H1 (cell line): ENCODE data around the gene LPCAT1. TPM values are rescaled to one million over a fixed set of nuclear protein-coding genes. Genes with fewer than 3 reads are reported as not detected.

Experiments used
- CTCF ChIA-PET: fragments of 300-600 bp; sonication (Branson Sonifier 250); formaldehyde crosslinking; loops from one replicate; lab custom pipeline; 2021; ENCODE audit not compliant: partially characterized antibody; lab: Charles Lee
- POLR2A ChIA-PET: fragments of 300-600 bp; sonication (Branson Sonifier 250); formaldehyde crosslinking; loops from one replicate; lab custom pipeline; 2021; ENCODE audit warnings: inconsistent platforms; ENCODE audit not compliant: partially characterized antibody; lab: Charles Lee
- DNase-seq, 2 experiments: peaks; one replicate each; pipeline versions ENCODE4 v3.0.0 to v3.0.0-alpha.2; 2010 to 2022; ENCODE audit warnings: low spot score in 2 of 2, low read depth in 1 of 2, mixed read lengths in 1 of 2
- FAIRE-seq: peaks from 2 replicates; lab custom pipeline; 2011; peaks lifted over from hg19 to GRCh38; lab: Jason Lieb, UNC
- H2AFZ ChIP-seq: 2 replicates; pipeline ENCODE4 v1.8.1; 2012; ENCODE audit warnings: low read length, inconsistent platforms
- H2AK5ac ChIP-seq: 2 replicates; pipeline ENCODE4 v1.6.1; 2013; ENCODE audit warnings: low read depth, low read length
- H2BK120ac ChIP-seq: replicated peaks from 2 replicates; pipeline ENCODE3; 2013; ENCODE audit warnings: low read depth, low read length, inconsistent platforms
- H2BK12ac ChIP-seq: 2 replicates; pipeline ENCODE4 v1.6.1; 2013; ENCODE audit warnings: low read depth, low read length
- H2BK15ac ChIP-seq: 2 replicates; pipeline ENCODE4 v1.6.1; 2013; ENCODE audit warnings: low read length
- H2BK20ac ChIP-seq: 2 replicates; pipeline ENCODE4 v1.6.1; 2013; ENCODE audit warnings: low read length
- H2BK5ac ChIP-seq: 2 replicates; pipeline ENCODE4 v1.6.1; 2013; ENCODE audit warnings: low read depth, low read length
- H3K14ac ChIP-seq: 2 replicates; pipeline ENCODE4 v1.6.1; 2013; ENCODE audit warnings: inconsistent platforms; ENCODE audit not compliant: insufficient read length
- H3K18ac ChIP-seq: 2 replicates; pipeline ENCODE4 v1.6.1; 2013; ENCODE audit warnings: low read length; ENCODE audit errors: extremely low read depth
- H3K23ac ChIP-seq: 2 replicates; pipeline ENCODE4 v1.6.1; 2013; ENCODE audit warnings: inconsistent platforms; ENCODE audit not compliant: insufficient read length
- H3K23me2 ChIP-seq: 2 replicates; pipeline ENCODE4 v1.6.1; 2013; ENCODE audit warnings: low read depth, low read length
- H3K27ac ChIP-seq: 2 replicates; pipeline ENCODE4 v1.6.1; 2011; ENCODE audit warnings: low read depth, low read length, inconsistent platforms
- H3K27me3 ChIP-seq, 4 experiments: replicated peaks in 1 of 4; 1 replicate in 1 of 4; 2 replicates in 3 of 4; pipeline versions ENCODE4 v1.6.1 to v1.8.1; 2011 to 2013; ENCODE audit warnings: low read length in 3 of 4, mild to moderate bottlenecking in 3 of 4, inconsistent platforms in 2 of 4, mixed read lengths in 2 of 4, moderate library complexity in 1 of 4; ENCODE audit not compliant: control insufficient read depth in 3 of 4, insufficient read depth in 3 of 4; ENCODE audit errors: extremely low read depth in 1 of 4
- H3K36me3 ChIP-seq, 4 experiments: 2 replicates each; pipeline versions ENCODE4 v1.6.1 to v1.8.1; 2011 to 2013; ENCODE audit warnings: mild to moderate bottlenecking in 4 of 4, low read length in 3 of 4, moderate library complexity in 2 of 4, control low read depth in 1 of 4, inconsistent platforms in 1 of 4; ENCODE audit not compliant: insufficient read depth in 4 of 4, control insufficient read depth in 2 of 4
- H3K4ac ChIP-seq: replicated peaks from 2 replicates; pipeline ENCODE3; 2013; ENCODE audit warnings: low read length, low read depth, mixed read lengths, inconsistent platforms; ENCODE audit not compliant: insufficient read length
- H3K4me1 ChIP-seq, 4 experiments: replicated peaks in 1 of 4; 1 replicate in 1 of 4; 2 replicates in 3 of 4; pipeline versions ENCODE4 v1.6.1 to v1.8.1; 2011 to 2013; ENCODE audit warnings: low read length in 3 of 4, inconsistent platforms in 2 of 4, mixed read lengths in 1 of 4; ENCODE audit not compliant: insufficient read depth in 4 of 4, control insufficient read depth in 3 of 4
- H3K4me2 ChIP-seq, 2 experiments: 2 replicates each; pipeline versions ENCODE4 v1.6.1 to v1.8.1; 2011 to 2013; ENCODE audit warnings: low read depth in 2 of 2, low read length in 2 of 2, control low read depth in 1 of 2, inconsistent platforms in 1 of 2, mild to moderate bottlenecking in 1 of 2; ENCODE audit not compliant: insufficient read depth in 1 of 2
- H3K4me3 ChIP-seq, 4 experiments: fragments of 200-600, 300-600 bp in 1 of 4; sonication (generic), shearing (Covaris generic), sonication (Bioruptor Twin) in 1 of 4; 2 replicates each; pipeline versions ENCODE4 v1.5.1 to v1.8.1; 2011 to 2016; ENCODE audit warnings: low read length in 4 of 4, low read depth in 3 of 4, control low read depth in 2 of 4, inconsistent platforms in 2 of 4, mild to moderate bottlenecking in 2 of 4, mixed read lengths in 1 of 4, moderate library complexity in 1 of 4; ENCODE audit not compliant: insufficient read depth in 2 of 4; ENCODE audit errors: extremely low read depth in 1 of 4
- H3K56ac ChIP-seq: replicated peaks from 2 replicates; pipeline ENCODE3; 2013; ENCODE audit warnings: low read depth, mild to moderate bottlenecking, mixed read lengths, low read length, inconsistent platforms; ENCODE audit not compliant: insufficient read length
- H3K79me1 ChIP-seq: 2 replicates; pipeline ENCODE4 v1.6.1; 2013; ENCODE audit warnings: low read depth, low read length, control low read depth
- H3K79me2 ChIP-seq, 2 experiments: 2 replicates each; pipeline versions ENCODE4 v1.6.1 to v1.8.1; 2012 to 2013; ENCODE audit warnings: low read length in 2 of 2, mild to moderate bottlenecking in 2 of 2, inconsistent platforms in 1 of 2; ENCODE audit not compliant: insufficient read depth in 2 of 2, control insufficient read depth in 1 of 2
- H3K9ac ChIP-seq, 4 experiments: replicated peaks in 1 of 4; 1 replicate in 1 of 4; 2 replicates in 3 of 4; pipeline versions ENCODE4 v1.6.1 to v1.8.1; 2011 to 2013; ENCODE audit warnings: low read depth in 3 of 4, low read length in 3 of 4, control low read depth in 2 of 4, mild to moderate bottlenecking in 2 of 4, moderate library complexity in 2 of 4, inconsistent platforms in 1 of 4; ENCODE audit errors: extremely low read depth in 1 of 4
- H3K9me3 ChIP-seq, 2 experiments: 2 replicates each; pipeline versions ENCODE4 v1.6.1 to v1.8.1; 2012 to 2013; ENCODE audit warnings: mild to moderate bottlenecking in 2 of 2, moderate library complexity in 2 of 2, control low read depth in 1 of 2, inconsistent platforms in 1 of 2, low read depth in 1 of 2, low read length in 1 of 2, mixed read lengths in 1 of 2; ENCODE audit not compliant: insufficient read depth in 2 of 2
- H4K20me1 ChIP-seq, 2 experiments: replicated peaks in 1 of 2; 2 replicates each; pipeline versions ENCODE3 to v1.8.1; 2011 to 2013; ENCODE audit warnings: inconsistent platforms in 2 of 2, low read length in 2 of 2, mild to moderate bottlenecking in 1 of 2; ENCODE audit not compliant: insufficient read depth in 2 of 2, control insufficient read depth in 1 of 2
- H4K5ac ChIP-seq: 2 replicates; pipeline ENCODE4 v1.6.1; 2013; ENCODE audit warnings: low read length, low read depth, mixed read lengths, inconsistent platforms; ENCODE audit not compliant: insufficient read length
- H4K8ac ChIP-seq: 2 replicates; pipeline ENCODE4 v1.8.0; 2013; ENCODE audit warnings: mild to moderate bottlenecking, moderate library complexity, low read length, inconsistent platforms; ENCODE audit not compliant: insufficient read depth; ENCODE audit errors: extremely low read depth
- H4K91ac ChIP-seq: replicated peaks from 2 replicates; pipeline ENCODE3; 2013; ENCODE audit warnings: low read length, mixed read lengths, inconsistent platforms; ENCODE audit not compliant: insufficient read length
- BACH1 ChIP-seq: IDR thresholded peaks from 2 replicates; pipeline ENCODE4 v1.6.1; 2012; ENCODE audit warnings: low read length, improper control_type of control experiment
- BCL11A ChIP-seq, 2 experiments: IDR thresholded peaks; one replicate each; pipeline ENCODE4 v1.6.1; 2011; ENCODE audit warnings: low read depth in 2 of 2, low read length in 2 of 2, mild to moderate bottlenecking in 2 of 2
- GTF2F1 ChIP-seq: IDR thresholded peaks from 2 replicates; pipeline ENCODE4 v1.6.1; 2012; ENCODE audit warnings: low read depth, low read length, improper control_type of control experiment, borderline replicate concordance
- HDAC2 ChIP-seq, 2 experiments: fragments of 300-600 bp in 1 of 2; sonication (generic) in 1 of 2; IDR thresholded peaks; 2 replicates each; pipeline ENCODE4 v1.6.1; 2011 to 2012; ENCODE audit warnings: low read depth in 2 of 2, low read length in 2 of 2, mild to moderate bottlenecking in 2 of 2, moderate library complexity in 2 of 2, borderline replicate concordance in 1 of 2, inconsistent platforms in 1 of 2
- KDM5A ChIP-seq: fragments of 200-600 bp; IDR thresholded peaks from 2 replicates; pipeline ENCODE4 v1.7.1; 2012; ENCODE audit warnings: mild to moderate bottlenecking, low read length, inconsistent platforms, mixed read lengths
- POLR2A ChIP-seq, 2 experiments: IDR thresholded peaks; 1 replicate in 1 of 2; 2 replicates in 1 of 2; pipeline ENCODE4 v1.6.1; 2011; ENCODE audit warnings: low read depth in 2 of 2, low read length in 2 of 2, mild to moderate bottlenecking in 2 of 2; ENCODE audit errors: control extremely low read depth in 1 of 2
- RBBP5 ChIP-seq: IDR thresholded peaks from 2 replicates; pipeline ENCODE4 v1.7.1; 2012; ENCODE audit warnings: low read depth, mild to moderate bottlenecking, inconsistent platforms, low read length, moderate library complexity, borderline replicate concordance
- SIX5 ChIP-seq: IDR thresholded peaks from 2 replicates; pipeline ENCODE4 v1.6.1; 2011; ENCODE audit warnings: mild to moderate bottlenecking, low read depth, low read length
- TEAD4 ChIP-seq: IDR thresholded peaks from 2 replicates; pipeline ENCODE4 v1.6.1; 2012; ENCODE audit warnings: low read depth, low read length, inconsistent platforms, mixed read lengths
- YY1 ChIP-seq: IDR thresholded peaks from 2 replicates; pipeline ENCODE4 v1.6.1; 2011; ENCODE audit warnings: low read depth, mild to moderate bottlenecking, low read length
- WGBS, 2 experiments: shearing (Covaris generic) in 1 of 2; methylation state at CpG; one replicate each; pipeline versions ENCODE4 v1.1.6 to v1.1.7; 2013 to 2015; ENCODE audit warnings: low lambda C conversion rate in 2 of 2, mixed read lengths in 2 of 2, inconsistent platforms in 1 of 2, low coverage in 1 of 2, missing lambda C conversion rate in 1 of 2; ENCODE audit not compliant: insufficient replicate concordance in 2 of 2, insufficient coverage in 1 of 2, insufficient read length in 1 of 2; ENCODE audit errors: extremely low coverage in 1 of 2, missing lambda C conversion rate in 1 of 2; 5-methylcytosine and 5-hydroxymethylcytosine counted together
- polyA plus RNA-seq, 7 experiments: library from polyadenylated mRNA; depleted of rRNA in 3 of 7; stranded (reverse) in 5 of 7; unstranded in 2 of 7; fragments of >200 nt in 5 of 7; fragments of 200-250 nt in 2 of 7; gene quantifications; 1 replicate in 5 of 7; 2 replicates in 1 of 7; 4 replicates in 1 of 7; pipeline versions ENCODE4 v1.2.1 to v1.2.3, GENCODE V29; 2011 to 2013; ENCODE audit warnings: missing spikeins in 2 of 7, mixed read lengths in 2 of 7
- total RNA-seq: library from RNA; stranded (reverse); fragmentation: NEBNext Ultra II Directional; extraction: Animal tissue kit (Norgen Biotek cat#: 25700); gene quantifications from 2 replicates; pipeline ENCODE4 v1.2.1, GENCODE V29; 2021
- TF ChIP-seq, protein P1 (sequence below): IDR thresholded peaks from 2 replicates; pipeline ENCODE4 v1.6.1; 2012; ENCODE audit warnings: low read length, inconsistent platforms
- TF ChIP-seq, protein P2 (sequence below): IDR thresholded peaks from 2 replicates; pipeline ENCODE4 v1.6.1; 2012; ENCODE audit warnings: inconsistent platforms

The LPCAT1 gene
- total and polyA plus RNA-seq, 2 of the 8 experiments (the other 6 are each of a cell fraction or from before 2014, with no cell fraction given), result 107 to 260 TPM

DNA sequence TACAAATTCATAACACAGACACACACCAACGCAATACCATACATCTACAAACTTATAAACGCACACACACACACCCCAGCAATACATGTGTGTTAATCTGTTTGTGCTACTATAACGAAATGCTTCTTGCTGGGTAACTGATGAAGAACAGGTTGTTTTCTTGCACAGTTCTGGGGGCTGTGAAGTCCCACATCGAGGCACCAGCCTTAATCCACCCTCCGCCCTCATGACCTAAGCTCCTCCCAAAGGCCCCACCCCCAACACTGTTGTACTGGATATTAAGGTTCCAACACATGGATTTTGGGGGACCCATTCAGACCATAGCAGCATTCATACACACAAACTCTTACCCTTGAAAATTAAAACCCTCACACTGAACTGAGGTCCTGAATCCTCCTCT, 38.8 kb upstream of the LPCAT1 start:
- no peak overlapping the region for H3K18ac ChIP-seq
- H3K23me2 ChIP-seq, result peaks cover 2% of the 10 kb centered on the region; the same call in 1 of the 2 replicates
- TF ChIP-seq GTF2F1, result no peak
- TF ChIP-seq YY1, result no peak
- no peak for TF ChIP-seq SIX5
- no peak for TF ChIP-seq BACH1
- TF ChIP-seq, protein P1, sequence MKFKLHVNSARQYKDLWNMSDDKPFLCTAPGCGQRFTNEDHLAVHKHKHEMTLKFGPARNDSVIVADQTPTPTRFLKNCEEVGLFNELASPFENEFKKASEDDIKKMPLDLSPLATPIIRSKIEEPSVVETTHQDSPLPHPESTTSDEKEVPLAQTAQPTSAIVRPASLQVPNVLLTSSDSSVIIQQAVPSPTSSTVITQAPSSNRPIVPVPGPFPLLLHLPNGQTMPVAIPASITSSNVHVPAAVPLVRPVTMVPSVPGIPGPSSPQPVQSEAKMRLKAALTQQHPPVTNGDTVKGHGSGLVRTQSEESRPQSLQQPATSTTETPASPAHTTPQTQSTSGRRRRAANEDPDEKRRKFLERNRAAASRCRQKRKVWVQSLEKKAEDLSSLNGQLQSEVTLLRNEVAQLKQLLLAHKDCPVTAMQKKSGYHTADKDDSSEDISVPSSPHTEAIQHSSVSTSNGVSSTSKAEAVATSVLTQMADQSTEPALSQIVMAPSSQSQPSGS, result no peak
- TF ChIP-seq TEAD4, result no peak
- TF ChIP-seq KDM5A, result no peak
- no peak for TF ChIP-seq RBBP5
- TF ChIP-seq BCL11A (IDR thresholded peaks at IDR 0.05; ENCODE audit: low read depth in 2 of 2, low read length in 2 of 2), result no peak
- no peak for TF ChIP-seq POLR2A (IDR thresholded peaks at IDR 0.05; ENCODE audit: control extremely low read depth in 1 of 2, low read depth in 2 of 2, low read length in 2 of 2)
- no peak for TF ChIP-seq HDAC2 (IDR thresholded peaks at IDR 0.05; ENCODE audit: borderline replicate concordance in 1 of 2, low read depth in 2 of 2, low read length in 2 of 2)
- TF ChIP-seq, protein P2, sequence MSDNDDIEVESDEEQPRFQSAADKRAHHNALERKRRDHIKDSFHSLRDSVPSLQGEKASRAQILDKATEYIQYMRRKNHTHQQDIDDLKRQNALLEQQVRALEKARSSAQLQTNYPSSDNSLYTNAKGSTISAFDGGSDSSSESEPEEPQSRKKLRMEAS, result no peak

More for the DNA sequence above, 38.8 kb upstream of the LPCAT1 start:
- H2BK15ac ChIP-seq, result no peak overlapping the region
- ChIA-PET CTCF (interaction anchor here (0.7 kb wide), 1 partner anchor 337 kb away, joined by 3 read pairs; no protein-coding TSS in a partner anchor), POLR2A (interaction anchor here (1.3 to 1.7 kb wide), 2 partner anchors 10 to 47 kb away, joined by 4 to 6 read pairs; no protein-coding TSS in a partner anchor)
- no peak overlapping the region for H4K5ac ChIP-seq
- H3K4me3 ChIP-seq, result no peak overlapping the region
- no peak overlapping the region for H2BK120ac ChIP-seq
- FAIRE-seq (no peak), DNase-seq (no peak)
- no peak overlapping the region for H4K91ac ChIP-seq
- no peak overlapping the region for H2BK20ac ChIP-seq
- no peak overlapping the region for H2AK5ac ChIP-seq
- no peaks in the 10 kb centered on the region; the same call in 1 of the 2 replicates for H3K79me1 ChIP-seq
- H4K8ac ChIP-seq, result no peak overlapping the region
- no peak overlapping the region for H2BK5ac ChIP-seq
- no peak overlapping the region for H3K56ac ChIP-seq
- H3K79me2 ChIP-seq, result no peaks in the 10 kb centered on the region
- H3K27me3 ChIP-seq, result no peaks in the 10 kb centered on the region
- no peak overlapping the region for H3K4me2 ChIP-seq
- no peak overlapping the region for H3K4ac ChIP-seq
- H3K9me3 ChIP-seq, result 0 out of 4 replicates have a peak, but pooled peaks cover 0 to 5% of the 10 kb centered on the region in 2 experiments
- no peak overlapping the region for H3K14ac ChIP-seq
- no peak overlapping the region for H3K23ac ChIP-seq
- WGBS, 2 experiments, result 94% methylated on average over 5 of the region's 5 CpGs; no CpG with 5 or more reads in 1 of the 2 experiments
- peaks cover 0 to 7% (median 0%) of the 10 kb centered on the region in 4 experiments; a peak in 1 of 7 replicates for H3K4me1 ChIP-seq
- no peak overlapping the region for H2AFZ ChIP-seq
- no peaks in the 10 kb centered on the region for H3K36me3 ChIP-seq
- peaks cover 0 to 2% of the 10 kb centered on the region in 2 experiments for H4K20me1 ChIP-seq
- no peak overlapping the region for H3K9ac ChIP-seq
- no peak overlapping the region for H2BK12ac ChIP-seq
- H3K27ac ChIP-seq, result no peak overlapping the region
